NAMALWA (cell line): ENCODE data around the gene RANBP3L.
A peak's percentile ranks its signal among the peaks of the same experiment; 100 is the strongest.
"Not testable (repeated sequence)": the region's sequence is repeated elsewhere in the genome, so short reads cannot be mapped to it uniquely, and the experiment has no call there.

Experiments
- DNase-seq: peaks from one replicate; pipeline ENCODE4 v3.0.0-alpha.2; 2015; ENCODE audit warnings: low spot score

RANBP3L gene

DNA sequence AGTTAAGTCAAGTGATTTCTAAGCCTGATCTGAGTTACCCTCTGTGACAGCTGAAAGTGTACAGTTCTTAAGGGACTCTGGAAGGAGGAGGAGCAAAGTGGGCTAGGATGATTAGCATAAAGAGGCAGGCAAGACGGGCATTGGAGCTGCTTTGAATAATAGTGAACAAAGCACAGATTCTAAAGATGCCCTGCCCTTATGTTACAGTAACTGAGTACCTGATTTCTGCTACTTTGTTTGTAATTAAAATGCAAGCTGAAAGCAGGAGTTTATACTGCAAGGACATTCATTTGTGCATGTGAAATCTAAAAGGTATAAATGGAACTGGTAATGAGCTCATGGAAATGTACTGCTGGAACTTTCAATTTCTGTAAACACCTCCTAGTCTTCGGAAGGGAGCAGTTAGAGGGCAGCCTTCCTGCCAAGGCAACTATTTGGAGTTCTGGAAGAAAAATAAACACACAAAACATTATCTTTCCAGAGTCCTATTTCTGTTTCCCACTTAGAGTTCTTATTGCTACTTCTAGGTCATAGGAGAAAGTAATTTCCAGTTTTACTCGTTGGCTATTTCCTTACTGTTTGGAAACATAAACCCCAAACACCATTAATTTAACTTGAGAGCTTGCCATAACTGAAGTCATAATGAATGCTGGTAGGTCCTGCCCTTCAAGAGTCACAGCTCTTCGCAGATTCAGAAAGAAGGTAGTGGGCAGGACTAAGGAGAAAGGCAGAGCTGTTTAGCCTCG, at the start of gene RANBP3L:
Gene RANBP3L, minus strand, starts transcription at position 45 of the 746 bp plus-strand sequence. CDS start 486 bp downstream, outside the sequence.
- peak; percentile 73 for DNase-seq

GRCh38 chr5:36346896-36347690, 45.4 kb upstream of the RANBP3L start:
- no peak for DNase-seq

- DNase-seq: no peak
Observed at GRCh38 chr5:36344899-36345298, 43.2 kb upstream of the RANBP3L start.

- not testable (repeated sequence) for DNase-seq
Observed at GRCh38 chr5:36341720-36342119, 40.0 kb upstream of the RANBP3L start.

DNA sequence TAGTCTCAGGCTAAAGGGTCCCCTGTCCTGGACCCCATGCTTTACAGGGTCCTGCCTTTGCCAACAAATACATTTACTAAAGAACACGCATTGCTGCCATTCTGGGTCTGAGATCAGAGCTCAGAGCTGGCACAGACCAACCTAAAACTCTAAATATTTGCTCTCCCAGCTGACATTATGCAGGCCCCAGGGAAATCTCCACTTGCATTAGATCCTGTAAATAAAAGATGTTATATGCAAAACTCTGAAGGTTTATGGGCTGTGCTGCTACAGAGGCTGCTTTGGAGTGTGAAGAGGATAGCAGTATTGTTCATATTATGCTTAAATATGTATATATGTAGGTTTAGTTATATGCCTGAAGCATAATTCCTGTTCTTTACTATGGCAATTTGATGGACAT, 35.9 kb upstream of the RANBP3L start:
- DNase-seq: no peak

DNA sequence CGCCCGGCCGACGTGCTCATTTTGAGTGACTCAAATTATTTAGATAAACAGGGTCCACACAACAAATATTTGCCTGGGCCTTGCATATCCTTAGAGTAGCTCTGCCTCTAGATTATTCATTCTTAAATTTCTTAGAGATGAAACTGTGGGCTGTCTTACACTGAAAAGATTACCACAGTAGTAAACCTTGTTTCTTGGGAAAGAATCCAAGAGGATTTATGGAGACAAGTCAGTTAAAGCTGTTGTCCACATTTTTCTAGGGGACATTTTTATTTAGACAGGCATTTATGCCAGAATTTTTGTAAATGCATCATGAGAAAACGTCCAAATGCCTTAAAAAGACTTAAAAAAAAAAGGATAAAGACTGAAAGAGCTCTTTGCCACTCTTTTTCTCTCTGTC, 32.6 kb upstream of the RANBP3L start:
- DNase-seq: no peak

GRCh38 chr5:36332720-36333119, 31.0 kb upstream of the RANBP3L start:
- DNase-seq: not testable (repeated sequence)

- no peak for DNase-seq
Observed at GRCh38 chr5:36325196-36325595, 23.5 kb upstream of the RANBP3L start.

DNA sequence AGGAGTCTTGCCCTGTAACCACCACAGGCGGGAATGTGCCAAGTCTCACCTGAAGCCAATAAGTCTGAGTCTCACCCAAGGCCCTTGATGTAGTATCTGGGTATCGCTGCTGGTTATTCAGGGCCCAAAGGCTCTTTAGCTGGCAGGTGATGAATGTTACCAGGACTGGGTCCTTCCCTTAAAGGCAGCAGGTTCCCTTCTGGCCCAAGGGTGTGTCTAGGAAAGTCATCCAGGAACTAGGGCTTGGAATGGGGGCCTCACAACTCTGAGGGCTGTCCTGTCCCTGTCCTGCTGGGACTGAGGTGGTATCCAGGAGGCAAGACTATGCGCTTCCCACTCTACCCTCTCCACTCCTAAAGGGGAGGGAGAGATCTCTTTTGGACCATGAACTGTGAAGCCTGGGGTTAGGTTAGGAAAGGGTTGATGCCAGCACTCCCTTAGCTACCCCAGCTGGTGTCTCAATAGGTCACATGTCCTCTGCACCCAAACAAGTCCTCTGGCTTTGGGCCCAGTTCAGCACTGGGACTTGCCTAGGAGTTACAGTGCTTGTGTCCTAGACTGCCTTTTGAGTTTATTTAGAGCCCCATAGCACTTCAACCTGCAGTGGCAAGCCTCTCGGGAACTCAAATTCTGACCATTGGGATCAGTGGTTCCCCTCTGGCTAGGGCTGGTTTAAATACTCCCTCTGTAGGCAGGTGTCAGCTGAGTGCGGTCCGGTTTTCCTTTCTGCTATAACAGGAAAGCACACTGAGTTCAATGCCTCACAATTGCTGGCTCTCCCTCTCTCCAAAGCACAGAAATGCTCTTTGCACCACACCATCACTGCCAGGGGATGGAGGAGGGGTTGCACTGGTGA, 22.5 kb upstream of the RANBP3L start:
- DNase-seq: no peak

- no peak for DNase-seq
Observed at GRCh38 chr5:36312953-36313672, 11.4 kb upstream of the RANBP3L start.

DNA sequence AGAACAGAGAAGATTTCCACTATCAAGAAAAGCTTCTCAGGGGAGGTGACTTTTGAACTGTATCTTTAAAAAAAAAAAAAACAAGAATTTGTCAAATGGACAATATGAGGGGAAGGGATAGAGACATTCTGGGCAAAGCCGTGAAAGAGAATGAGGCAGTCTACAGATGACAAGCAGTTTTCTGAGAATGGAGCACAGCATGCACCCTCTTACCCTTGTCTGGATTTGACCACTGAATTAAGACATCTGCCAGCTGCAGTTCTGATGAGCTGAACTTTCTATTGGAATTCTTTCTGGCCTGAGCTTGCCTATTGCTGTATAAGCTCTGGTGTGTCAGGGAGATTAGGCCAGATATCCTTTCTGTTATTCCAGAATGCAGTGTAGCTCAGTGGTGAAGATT, 10.3 kb upstream of the RANBP3L start:
- no peak for DNase-seq

GRCh38 chr5:36310138-36310537, 8.4 kb upstream of the RANBP3L start:
- DNase-seq: peak; percentile 10

GRCh38 chr5:36305571-36306326, 4.0 kb upstream of the RANBP3L start:
- peak; percentile 79 for DNase-seq

- DNase-seq: no peak
Observed at GRCh38 chr5:36304095-36304805, 2.5 kb upstream of the RANBP3L start.

DNA sequence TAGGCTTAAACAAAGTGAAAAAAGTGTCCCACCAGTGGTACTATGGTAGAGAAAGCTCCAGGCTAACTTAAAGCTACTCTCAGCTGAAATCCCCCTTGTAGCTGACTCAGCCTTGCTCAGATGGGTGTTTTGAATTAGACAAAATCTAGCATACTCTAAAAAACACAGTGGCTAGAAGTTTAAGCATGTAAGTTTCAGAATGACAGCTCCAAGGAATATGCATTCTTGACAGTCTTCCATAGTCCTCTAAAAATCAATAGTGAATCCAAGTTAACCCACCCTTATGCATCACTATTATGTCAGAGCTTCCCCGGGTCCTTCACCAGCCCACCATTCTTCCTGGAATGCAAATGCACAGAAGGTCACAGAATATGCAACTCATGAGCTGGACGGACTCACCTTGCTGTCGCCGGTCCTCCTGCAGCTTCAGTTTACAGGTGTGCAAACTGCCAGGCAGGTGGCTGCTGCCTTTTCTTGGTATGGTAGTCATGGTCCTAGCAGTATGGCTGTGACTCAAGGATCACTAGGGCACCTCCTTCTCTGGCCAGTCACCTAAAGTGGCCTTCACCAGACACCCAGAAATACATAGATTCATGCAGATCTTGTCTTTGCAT, 668 bp downstream of the RANBP3L start:
- no peak for DNase-seq

DNA sequence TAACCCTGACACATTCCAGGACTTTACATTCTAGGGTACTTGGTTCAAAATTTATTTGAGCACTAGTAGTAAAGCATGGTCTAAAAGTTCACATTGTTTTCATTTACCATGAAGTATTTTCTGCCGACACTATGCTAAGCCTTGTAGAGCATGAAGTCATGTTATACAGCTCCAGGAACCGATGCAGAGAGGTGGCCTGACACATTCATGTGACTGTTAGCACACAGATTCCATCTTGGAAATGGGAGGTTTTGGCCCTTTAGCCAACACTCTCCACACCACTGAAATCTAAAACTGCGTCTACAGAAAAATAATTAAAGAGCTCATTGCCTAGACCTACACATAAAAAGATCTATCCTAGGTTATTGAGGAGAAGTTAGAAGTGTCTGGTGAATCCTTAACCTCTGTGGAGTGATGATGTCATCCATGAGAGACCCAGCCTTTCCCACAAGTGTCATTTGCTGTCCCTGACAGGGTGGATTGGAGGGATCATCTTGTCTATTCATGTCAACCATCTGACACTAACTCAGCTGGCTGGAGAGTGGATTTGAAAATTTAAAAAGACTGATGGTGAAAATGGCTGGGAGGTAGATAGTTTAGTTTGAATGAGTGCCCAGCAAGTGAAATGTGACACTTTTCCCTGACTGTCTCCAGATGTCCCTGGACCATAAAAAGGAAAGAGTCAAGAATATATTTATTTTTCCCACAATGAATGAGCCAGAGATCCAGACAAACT, 1.3 kb downstream of the RANBP3L start:
- no peak for DNase-seq

GRCh38 chr5:36298552-36298951, 3.1 kb downstream of the RANBP3L start:
- DNase-seq: no peak

DNA sequence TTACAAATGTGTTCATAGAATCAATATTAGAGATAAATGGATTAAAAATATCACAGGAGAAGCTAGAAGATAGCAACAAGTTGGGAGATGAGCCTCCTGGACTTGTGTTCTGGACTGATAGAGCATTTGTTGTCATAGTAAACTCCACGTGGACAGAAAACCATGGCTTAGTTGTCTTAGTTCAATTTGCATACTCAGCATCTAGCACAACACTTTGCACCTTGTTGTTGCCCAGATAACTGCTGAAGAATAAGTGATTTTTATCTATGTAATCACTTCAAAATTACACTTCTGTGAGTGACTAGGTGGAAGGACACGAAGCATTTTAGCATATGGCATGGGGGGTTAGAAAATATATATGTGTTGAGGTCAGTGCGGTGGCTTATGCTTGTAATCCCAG, 4.0 kb downstream of the RANBP3L start:
- DNase-seq: no peak
